ENCODE data around the gene TAMM41. TPM values are rescaled to one million over a fixed set of nuclear protein-coding genes. Genes with fewer than 3 reads are reported as not detected.
A peak's percentile ranks its signal among the peaks of the same experiment; 100 is the strongest.
"Not testable (repeated sequence)": the region's sequence is repeated elsewhere in the genome, so short reads cannot be mapped to it uniquely, and the experiment has no call there.

The TAMM41 gene
- total RNA-seq, 1 donor from 2014 or later = 27.5 TPM

- intact Hi-C loops (cut with DNase I) = no loop called here
- H3K4me1 ChIP-seq = peaks cover 10% of the 10 kb centered on the region
- no peak overlapping the region for H3K27ac ChIP-seq
Measured at GRCh38 chr3:11776346-11776745, 70.3 kb downstream of the TAMM41 start.

GRCh38 chr3:11775493-11775892, 71.2 kb downstream of the TAMM41 start:
- Histone ChIP-seq H3K4me1 (peaks cover 17% of the 10 kb centered on the region), H3K27ac (no peak overlapping the region), H3K9me3 (no peaks in the 10 kb centered on the region), H3K4me3 (no peak overlapping the region), H3K27me3 (no peaks in the 10 kb centered on the region), H3K36me3 (no peaks in the 10 kb centered on the region)
- DNase-seq (ENCODE audit: extremely low spot score in 2 of 2) = no peak
- TF ChIP-seq POLR2AphosphoS5 (IDR thresholded peaks at IDR 0.05; ENCODE audit: insufficient read depth in 1 of 2, low read depth in 1 of 2) (no peak), CTCF (IDR thresholded peaks at IDR 0.05) (no peak), POLR2A (IDR thresholded peaks at IDR 0.05) (no peak)
- intact Hi-C loops (cut with DNase I) = no loop called here

More at GRCh38 chr3:11776346-11776745, 70.3 kb downstream of the TAMM41 start:
- Histone ChIP-seq H3K9me3 (no peaks in the 10 kb centered on the region), H3K27me3 (no peaks in the 10 kb centered on the region), H3K36me3 (no peaks in the 10 kb centered on the region), H3K4me3 (no peak overlapping the region)
- TF ChIP-seq CTCF (IDR thresholded peaks at IDR 0.05) = no peak
- TF ChIP-seq POLR2AphosphoS5 (IDR thresholded peaks at IDR 0.05; ENCODE audit: insufficient read depth in 1 of 2, low read depth in 1 of 2) = no peak
- TF ChIP-seq POLR2A (IDR thresholded peaks at IDR 0.05) = no peak
- DNase-seq (ENCODE audit: extremely low spot score in 2 of 2) = no peak

- Histone ChIP-seq H3K4me1 (peaks cover 28% of the 10 kb centered on the region), H3K27ac (no peak overlapping the region), H3K36me3 (no peaks in the 10 kb centered on the region), H3K9me3 (no peaks in the 10 kb centered on the region), H3K27me3 (no peaks in the 10 kb centered on the region), H3K4me3 (no peak overlapping the region)
- intact Hi-C loops (cut with DNase I) = no loop called here
- DNase-seq (ENCODE audit: extremely low spot score in 2 of 2) = no peak
- TF ChIP-seq POLR2A (IDR thresholded peaks at IDR 0.05) (no peak), CTCF (IDR thresholded peaks at IDR 0.05) (peak in 1 of 3 experiments; percentile 20)
Measured at GRCh38 chr3:11774296-11774877, 72.3 kb downstream of the TAMM41 start.

- H3K36me3 ChIP-seq; H3K27me3 ChIP-seq; H3K9me3 ChIP-seq; H3K4me3 ChIP-seq; intact Hi-C loops (cut with DNase I); DNase-seq (ENCODE audit: extremely low spot score in 2 of 2): not testable (repeated sequence)
- Histone ChIP-seq H3K27ac (peak overlapping the region; percentile 27), H3K4me1 (peaks cover 30% of the 10 kb centered on the region)
Measured at GRCh38 chr3:11771931-11772330, 74.8 kb downstream of the TAMM41 start.

GRCh38 chr3:11770477-11771391, 76.0 kb downstream of the TAMM41 start:
- no peak for TF ChIP-seq POLR2A (IDR thresholded peaks at IDR 0.05)
- TF ChIP-seq POLR2AphosphoS5 (IDR thresholded peaks at IDR 0.05; ENCODE audit: insufficient read depth in 1 of 2, low read depth in 1 of 2) = peak; percentile 10 to 68
- TF ChIP-seq CTCF (IDR thresholded peaks at IDR 0.05) = no peak
- intact Hi-C loops (cut with DNase I) = no loop called here
- H3K27me3 ChIP-seq = no peaks in the 10 kb centered on the region
- peak overlapping the region; percentile 68 for H3K27ac ChIP-seq
- no peaks in the 10 kb centered on the region for H3K9me3 ChIP-seq
- peak overlapping the region; percentile 3 to 6 for H3K4me3 ChIP-seq
- peak in 1 of 2 donors; percentile 94 for DNase-seq (ENCODE audit: extremely low spot score in 2 of 2)
- H3K36me3 ChIP-seq = no peaks in the 10 kb centered on the region
- peaks cover 30% of the 10 kb centered on the region for H3K4me1 ChIP-seq
